ENCODE measurements around the gene KLHL2.

KLHL2 gene

GRCh38 chr4:165355900-165356300 is 148.5 kb downstream of the KLHL2 start:
- H3K27me3 ChIP-seq (ENCODE audit: insufficient read depth, low read length) = no peaks in the 10 kb centered on the region
- 0 out of 2 replicates have a peak, but pooled peaks cover 3% of the 10 kb centered on the region for H3K4me1 ChIP-seq (ENCODE audit: insufficient read depth, low read length)
- H3K36me3 ChIP-seq (ENCODE audit: insufficient read depth, low read length) = no peaks in the 10 kb centered on the region
- H3K9ac ChIP-seq (ENCODE audit: low read depth, low read length) = no peak overlapping the region
- 41% methylated on average over 2 of the region's 2 CpGs for WGBS
- H3K27ac ChIP-seq (ENCODE audit: low read depth, low read length) = no peak overlapping the region
- H3K4me3 ChIP-seq (ENCODE audit: low read length) = no peak overlapping the region
- H3K9me3 ChIP-seq (ENCODE audit: insufficient read depth, low read depth, low read length) = no peaks in the 10 kb centered on the region

GRCh38 chr4:165359506-165359905 is 152.1 kb downstream of the KLHL2 start:
- Histone ChIP-seq H3K9me3 (ENCODE audit: insufficient read depth, low read depth, low read length) (no peaks in the 10 kb centered on the region), H3K36me3 (ENCODE audit: insufficient read depth, low read length) (no peaks in the 10 kb centered on the region), H3K4me3 (ENCODE audit: low read length) (no peak overlapping the region), H3K27me3 (ENCODE audit: insufficient read depth, low read length) (no peaks in the 10 kb centered on the region), H3K27ac (ENCODE audit: low read depth, low read length) (no peak overlapping the region), H3K4me1 (ENCODE audit: insufficient read depth, low read length) (peaks cover 7% of the 10 kb centered on the region; the same call in 1 of the 2 replicates), H3K9ac (ENCODE audit: low read depth, low read length) (no peak overlapping the region)
- WGBS = 83% methylated on average over 1 of the region's 2 CpGs

DNA sequence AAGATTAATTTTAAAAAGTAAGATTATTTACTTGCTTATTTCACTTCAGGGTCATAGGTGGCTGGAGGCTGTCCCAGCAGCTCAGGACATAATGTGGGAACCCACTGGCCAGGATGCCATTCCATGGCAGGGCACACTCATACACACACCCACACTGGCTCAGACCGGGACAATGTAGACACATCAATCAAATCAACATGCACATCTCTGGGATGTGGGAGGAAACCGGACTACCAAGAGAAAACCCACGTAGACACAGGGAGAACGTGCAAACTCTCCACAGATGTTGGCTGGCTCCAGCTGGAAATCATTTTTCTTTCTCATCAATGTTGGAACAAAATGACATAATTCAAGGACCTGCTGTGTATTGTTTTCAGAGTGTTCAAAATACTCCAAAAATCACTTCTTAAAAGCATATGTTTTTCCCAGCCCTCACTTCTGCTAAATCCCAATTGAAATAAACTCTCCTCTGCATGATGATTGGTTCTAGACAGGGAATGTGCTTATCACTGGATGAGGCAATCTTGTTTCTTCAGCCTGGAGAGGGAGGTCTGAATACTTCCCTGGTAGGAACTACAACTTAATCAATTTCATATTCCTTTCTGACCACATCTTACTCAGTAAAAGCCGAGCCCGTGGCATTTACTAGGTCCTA is 152.8 kb downstream of the KLHL2 start:
- Histone ChIP-seq H3K27ac (ENCODE audit: low read depth, low read length) (no peak overlapping the region), H3K36me3 (ENCODE audit: insufficient read depth, low read length) (no peaks in the 10 kb centered on the region), H3K9ac (ENCODE audit: low read depth, low read length) (no peak overlapping the region), H3K27me3 (ENCODE audit: insufficient read depth, low read length) (no peaks in the 10 kb centered on the region), H3K4me1 (ENCODE audit: insufficient read depth, low read length) (peaks cover 11% of the 10 kb centered on the region; the same call in 1 of the 2 replicates), H3K4me3 (ENCODE audit: low read length) (no peak overlapping the region), H3K9me3 (ENCODE audit: insufficient read depth, low read depth, low read length) (no peaks in the 10 kb centered on the region)
- 98% methylated on average over 6 of the region's 6 CpGs for WGBS

GRCh38 chr4:165360985-165361670 is 153.8 kb downstream of the KLHL2 start:
- peaks cover 11% of the 10 kb centered on the region; the same call in 1 of the 2 replicates for H3K4me1 ChIP-seq (ENCODE audit: insufficient read depth, low read length)
- no peak overlapping the region for H3K27ac ChIP-seq (ENCODE audit: low read depth, low read length)
- H3K27me3 ChIP-seq (ENCODE audit: insufficient read depth, low read length) = no peaks in the 10 kb centered on the region
- WGBS = 92% methylated on average over 7 of the region's 7 CpGs
- H3K9me3 ChIP-seq (ENCODE audit: insufficient read depth, low read depth, low read length) = no peaks in the 10 kb centered on the region
- no peaks in the 10 kb centered on the region for H3K36me3 ChIP-seq (ENCODE audit: insufficient read depth, low read length)
- H3K4me3 ChIP-seq (ENCODE audit: low read length) = no peak overlapping the region
- H3K9ac ChIP-seq (ENCODE audit: low read depth, low read length) = no peak overlapping the region

DNA sequence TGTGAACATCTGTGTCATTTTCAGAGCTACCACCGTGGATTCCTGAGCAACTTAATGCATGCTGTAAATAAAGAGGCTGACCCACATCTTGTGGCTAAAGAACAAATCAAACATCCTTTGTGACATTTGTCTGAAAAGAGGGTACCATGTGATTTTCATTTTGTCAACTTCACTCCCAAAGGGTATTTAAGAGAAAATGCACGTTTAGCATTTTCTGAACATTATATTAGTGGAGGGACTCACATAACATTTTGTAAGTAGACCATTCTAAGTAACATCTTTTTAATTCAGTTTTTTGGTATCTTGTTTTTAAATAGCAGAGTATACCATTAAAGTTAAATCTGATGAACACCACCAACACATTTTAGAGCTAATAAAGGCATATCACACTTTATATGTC is 154.4 kb downstream of the KLHL2 start:
- H3K27ac ChIP-seq (ENCODE audit: low read depth, low read length) = no peak overlapping the region
- no peaks in the 10 kb centered on the region for H3K36me3 ChIP-seq (ENCODE audit: insufficient read depth, low read length)
- 94% methylated on average over 1 of the region's 2 CpGs for WGBS
- H3K9ac ChIP-seq (ENCODE audit: low read depth, low read length) = no peak overlapping the region
- no peaks in the 10 kb centered on the region for H3K9me3 ChIP-seq (ENCODE audit: insufficient read depth, low read depth, low read length)
- peaks cover 11% of the 10 kb centered on the region; the same call in 1 of the 2 replicates for H3K4me1 ChIP-seq (ENCODE audit: insufficient read depth, low read length)
- no peaks in the 10 kb centered on the region for H3K27me3 ChIP-seq (ENCODE audit: insufficient read depth, low read length)
- H3K4me3 ChIP-seq (ENCODE audit: low read length) = no peak overlapping the region

DNA sequence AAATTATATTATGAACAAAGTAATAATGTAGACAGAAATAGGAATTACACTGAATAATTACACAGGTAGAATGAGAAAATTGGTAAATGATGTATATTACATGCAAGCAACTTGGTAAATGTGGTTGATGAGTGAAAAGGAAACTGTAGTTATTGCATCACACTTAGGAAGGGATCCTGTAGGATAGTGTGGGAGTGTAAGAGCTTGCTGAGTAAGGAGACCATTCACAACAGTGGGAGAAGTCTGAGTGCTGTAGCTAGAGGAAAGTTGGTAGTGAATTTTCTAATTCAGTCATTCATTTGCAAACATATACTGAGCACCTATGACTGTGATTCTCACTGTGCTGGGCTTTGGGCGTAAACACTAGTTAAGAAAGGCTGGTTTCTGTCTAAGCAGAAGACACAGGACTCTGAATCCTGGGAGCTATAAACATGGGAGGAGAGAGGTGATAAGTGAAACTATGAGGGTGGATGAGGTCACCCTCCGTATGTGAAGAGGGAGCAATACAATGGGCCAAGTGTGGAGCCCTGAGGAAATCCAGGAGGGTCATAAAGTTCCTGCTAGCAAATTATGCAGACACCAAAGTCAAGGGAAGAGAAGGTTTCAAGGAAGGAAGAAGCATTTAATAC is 157.2 kb downstream of the KLHL2 start:
- 54% methylated on average over 2 of the region's 2 CpGs for WGBS
- H3K9me3 ChIP-seq (ENCODE audit: insufficient read depth, low read depth, low read length) = no peaks in the 10 kb centered on the region
- H3K27me3 ChIP-seq (ENCODE audit: insufficient read depth, low read length) = no peaks in the 10 kb centered on the region
- H3K4me3 ChIP-seq (ENCODE audit: low read length) = no peak overlapping the region
- H3K36me3 ChIP-seq (ENCODE audit: insufficient read depth, low read length) = no peaks in the 10 kb centered on the region
- H3K4me1 ChIP-seq (ENCODE audit: insufficient read depth, low read length) = peaks cover 21% of the 10 kb centered on the region
- no peak overlapping the region for H3K9ac ChIP-seq (ENCODE audit: low read depth, low read length)
- no peak overlapping the region for H3K27ac ChIP-seq (ENCODE audit: low read depth, low read length)

- Histone ChIP-seq H3K27ac (ENCODE audit: low read depth, low read length) (no peak overlapping the region), H3K4me1 (ENCODE audit: insufficient read depth, low read length) (peaks cover 21% of the 10 kb centered on the region)
- 95% methylated on average over 4 of the region's 4 CpGs for WGBS
These were observed 159.7 kb downstream of the KLHL2 start for GRCh38 chr4:165367040-165367439.

DNA sequence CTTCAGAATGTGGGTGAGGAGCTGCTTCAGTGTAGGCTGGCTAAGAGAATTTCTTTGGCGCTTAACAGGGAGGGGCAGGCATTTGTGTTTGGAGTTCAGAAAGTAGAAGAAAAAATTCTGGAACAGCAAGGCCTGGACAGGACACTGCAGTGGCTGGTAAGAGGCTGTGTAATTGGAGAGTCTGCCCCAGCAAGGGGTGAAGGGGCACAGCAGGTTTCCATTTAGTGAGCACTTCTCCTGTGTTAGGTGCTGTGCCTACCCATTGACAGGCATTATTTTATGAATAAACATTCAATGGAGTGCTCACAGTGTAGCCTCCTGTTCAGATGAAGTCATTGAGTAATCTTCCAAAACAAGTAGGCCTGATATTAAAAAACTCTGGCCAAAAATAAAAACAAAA is 160.8 kb downstream of the KLHL2 start:
- Histone ChIP-seq H3K36me3 (ENCODE audit: insufficient read depth, low read length) (no peaks in the 10 kb centered on the region), H3K9ac (ENCODE audit: low read depth, low read length) (no peak overlapping the region), H3K9me3 (ENCODE audit: insufficient read depth, low read depth, low read length) (no peaks in the 10 kb centered on the region), H3K4me1 (ENCODE audit: insufficient read depth, low read length) (peaks cover 21% of the 10 kb centered on the region), H3K4me3 (ENCODE audit: low read length) (no peak overlapping the region), H3K27me3 (ENCODE audit: insufficient read depth, low read length) (no peaks in the 10 kb centered on the region), H3K27ac (ENCODE audit: low read depth, low read length) (no peak overlapping the region)
- 95% methylated on average over 1 of the region's 1 CpG for WGBS

More at GRCh38 chr4:165367040-165367439, 159.7 kb downstream of the KLHL2 start:
- Histone ChIP-seq H3K9ac (ENCODE audit: low read depth, low read length) (no peak overlapping the region), H3K9me3 (ENCODE audit: insufficient read depth, low read depth, low read length) (no peaks in the 10 kb centered on the region), H3K4me3 (ENCODE audit: low read length) (no peak overlapping the region), H3K27me3 (ENCODE audit: insufficient read depth, low read length) (no peaks in the 10 kb centered on the region), H3K36me3 (ENCODE audit: insufficient read depth, low read length) (no peaks in the 10 kb centered on the region)

DNA sequence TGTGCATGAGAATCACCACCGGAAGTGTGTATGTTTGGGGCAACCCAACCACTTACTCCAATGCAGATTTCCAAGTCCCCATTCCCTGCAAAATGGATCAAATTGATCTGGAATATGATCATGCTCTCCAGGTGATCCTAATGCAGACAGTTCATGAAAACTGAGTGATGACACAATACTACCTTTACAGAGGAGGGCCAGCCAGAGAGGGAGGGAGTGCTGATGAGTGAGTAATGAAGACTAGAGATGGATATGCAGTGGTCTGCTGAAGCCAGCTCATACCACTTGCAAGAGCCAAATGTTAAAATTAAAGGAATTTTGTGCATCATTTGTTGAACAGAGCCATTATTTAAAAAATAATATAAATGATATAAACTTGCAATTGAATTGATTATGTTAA is 161.2 kb downstream of the KLHL2 start:
- 91% methylated on average over 1 of the region's 1 CpG for WGBS
- no peak overlapping the region for H3K27ac ChIP-seq (ENCODE audit: low read depth, low read length)
- H3K27me3 ChIP-seq (ENCODE audit: insufficient read depth, low read length) = no peaks in the 10 kb centered on the region
- H3K9me3 ChIP-seq (ENCODE audit: insufficient read depth, low read depth, low read length) = no peaks in the 10 kb centered on the region
- no peak overlapping the region for H3K9ac ChIP-seq (ENCODE audit: low read depth, low read length)
- H3K4me3 ChIP-seq (ENCODE audit: low read length) = no peak overlapping the region
- H3K4me1 ChIP-seq (ENCODE audit: insufficient read depth, low read length) = peaks cover 21% of the 10 kb centered on the region
- H3K36me3 ChIP-seq (ENCODE audit: insufficient read depth, low read length) = no peaks in the 10 kb centered on the region

DNA sequence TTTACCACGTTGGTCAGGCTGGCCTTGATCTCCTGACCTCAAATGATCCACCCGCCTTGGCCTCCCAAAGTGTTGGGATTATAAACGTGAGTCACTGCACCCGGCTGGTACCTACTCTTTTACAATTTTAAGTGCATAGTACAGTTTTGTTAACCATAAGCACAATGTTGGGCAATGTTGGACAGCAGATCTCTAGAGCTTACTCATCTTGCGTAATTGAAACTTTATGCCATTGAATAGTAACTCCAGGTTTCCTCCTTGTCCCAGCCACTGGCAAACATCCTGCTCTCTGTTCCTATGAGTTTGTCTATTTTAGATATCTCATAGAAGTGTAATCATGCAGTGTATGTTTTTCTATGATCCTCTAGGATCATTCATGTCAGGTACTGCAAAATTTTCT is 162.2 kb downstream of the KLHL2 start:
- no peak overlapping the region for H3K9ac ChIP-seq (ENCODE audit: low read depth, low read length)
- peaks cover 17% of the 10 kb centered on the region for H3K4me1 ChIP-seq (ENCODE audit: insufficient read depth, low read length)
- H3K4me3 ChIP-seq (ENCODE audit: low read length) = no peak overlapping the region
- H3K9me3 ChIP-seq (ENCODE audit: insufficient read depth, low read depth, low read length) = no peaks in the 10 kb centered on the region
- H3K36me3 ChIP-seq (ENCODE audit: insufficient read depth, low read length) = no peaks in the 10 kb centered on the region
- 78% methylated on average over 5 of the region's 5 CpGs for WGBS
- H3K27ac ChIP-seq (ENCODE audit: low read depth, low read length) = no peak overlapping the region
- H3K27me3 ChIP-seq (ENCODE audit: insufficient read depth, low read length) = no peaks in the 10 kb centered on the region

DNA sequence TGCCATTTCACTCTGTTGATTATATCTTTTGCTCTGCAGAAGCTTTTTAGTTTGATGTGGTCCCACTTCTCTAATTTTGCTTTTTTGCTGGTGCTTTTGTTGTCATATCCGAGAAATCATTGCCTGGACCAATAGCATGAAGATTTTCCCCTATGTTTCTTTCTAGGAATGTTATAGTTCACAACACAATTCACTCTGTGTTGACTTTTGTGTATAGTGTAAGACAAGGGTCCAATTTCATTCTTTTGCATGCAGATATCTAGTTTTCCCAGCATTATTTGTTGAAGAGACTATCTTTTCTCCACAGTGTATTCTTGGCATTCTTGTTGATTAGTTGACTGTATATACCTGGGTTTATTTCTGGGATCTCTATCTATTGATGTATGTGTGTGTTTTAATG is 163.2 kb downstream of the KLHL2 start:
- H3K4me1 ChIP-seq (ENCODE audit: insufficient read depth, low read length) = peaks cover 12% of the 10 kb centered on the region
- H3K4me3 ChIP-seq (ENCODE audit: low read length) = no peak overlapping the region
- WGBS = 100% methylated on average over 1 of the region's 1 CpG

More for the DNA sequence above, 163.2 kb downstream of the KLHL2 start:
- no peak overlapping the region for H3K27ac ChIP-seq (ENCODE audit: low read depth, low read length)
- H3K36me3 ChIP-seq (ENCODE audit: insufficient read depth, low read length) = no peaks in the 10 kb centered on the region
- no peaks in the 10 kb centered on the region for H3K9me3 ChIP-seq (ENCODE audit: insufficient read depth, low read depth, low read length)
- no peak overlapping the region for H3K9ac ChIP-seq (ENCODE audit: low read depth, low read length)
- H3K27me3 ChIP-seq (ENCODE audit: insufficient read depth, low read length) = no peaks in the 10 kb centered on the region
